ENCODE results near the gene CD99. TPM values are rescaled to one million over a fixed set of nuclear protein-coding genes. Genes with fewer than 3 reads are reported as not detected.

Gene CD99
- total and polyA plus RNA-seq, 2 experiments from 2014 or later, result 28.5 to 43.1 TPM

- TF ChIP-seq ZNF462 (CRISPR knock-in tag; IDR thresholded peaks at IDR 0.05), result no peak
Measured at GRCh38 chrX:2684256-2684655, 6.8 kb upstream of the CD99 start (continued).

GRCh38 chrX:2685886-2686285, 5.2 kb upstream of the CD99 start:
- Mint-ChIP-seq H3K9me3 (no peaks in the 10 kb centered on the region; the same call in 2 of the 3 replicates), H3K27me3 (ENCODE audit: insufficient read depth, low read depth, poor library complexity) (peaks cover 26% of the 10 kb centered on the region), H3K36me3 (ENCODE audit: low read depth) (no peaks in the 10 kb centered on the region), H3K27ac (no peak overlapping the region), H3K4me3 (no peak overlapping the region), H3K4me1 (peaks cover 8% of the 10 kb centered on the region)
- TF ChIP-seq ZNF114 (CRISPR knock-in tag; IDR thresholded peaks at IDR 0.05), result no peak
- no peak for TF ChIP-seq ZNF331 (CRISPR knock-in tag; IDR thresholded peaks at IDR 0.05; ENCODE audit: low read depth)
- TF ChIP-seq, protein P1, sequence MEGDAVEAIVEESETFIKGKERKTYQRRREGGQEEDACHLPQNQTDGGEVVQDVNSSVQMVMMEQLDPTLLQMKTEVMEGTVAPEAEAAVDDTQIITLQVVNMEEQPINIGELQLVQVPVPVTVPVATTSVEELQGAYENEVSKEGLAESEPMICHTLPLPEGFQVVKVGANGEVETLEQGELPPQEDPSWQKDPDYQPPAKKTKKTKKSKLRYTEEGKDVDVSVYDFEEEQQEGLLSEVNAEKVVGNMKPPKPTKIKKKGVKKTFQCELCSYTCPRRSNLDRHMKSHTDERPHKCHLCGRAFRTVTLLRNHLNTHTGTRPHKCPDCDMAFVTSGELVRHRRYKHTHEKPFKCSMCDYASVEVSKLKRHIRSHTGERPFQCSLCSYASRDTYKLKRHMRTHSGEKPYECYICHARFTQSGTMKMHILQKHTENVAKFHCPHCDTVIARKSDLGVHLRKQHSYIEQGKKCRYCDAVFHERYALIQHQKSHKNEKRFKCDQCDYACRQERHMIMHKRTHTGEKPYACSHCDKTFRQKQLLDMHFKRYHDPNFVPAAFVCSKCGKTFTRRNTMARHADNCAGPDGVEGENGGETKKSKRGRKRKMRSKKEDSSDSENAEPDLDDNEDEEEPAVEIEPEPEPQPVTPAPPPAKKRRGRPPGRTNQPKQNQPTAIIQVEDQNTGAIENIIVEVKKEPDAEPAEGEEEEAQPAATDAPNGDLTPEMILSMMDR (conservative IDR thresholded peaks at IDR 0.05; ENCODE audit: low read depth in 2 of 2), result no peak
- TF ChIP-seq REST (IDR thresholded peaks at IDR 0.05; ENCODE audit: unreplicated experiment), result no peak
- no peak for TF ChIP-seq POLR2AphosphoS5 (IDR thresholded peaks at IDR 0.05; ENCODE audit: low read depth)
- TF ChIP-seq JUNB (IDR thresholded peaks at IDR 0.05; ENCODE audit: unreplicated experiment), result no peak
- TF ChIP-seq NANOG (IDR thresholded peaks at IDR 0.05; ENCODE audit: borderline replicate concordance), result no peak
- no peak for TF ChIP-seq EZH2 (IDR thresholded peaks at IDR 0.05; ENCODE audit: low read depth, unreplicated experiment)
- no peak for TF ChIP-seq EZH2phosphoT487 (IDR thresholded peaks at IDR 0.05; ENCODE audit: unreplicated experiment)
- no peak for TF ChIP-seq CREB1 (CRISPR knock-in tag; IDR thresholded peaks at IDR 0.05; ENCODE audit: low read depth)
- Histone ChIP-seq H3K4me2 (no peak overlapping the region), H3K4me3 (no peak overlapping the region), H2AFZ (no peak overlapping the region), H3K27me3 (ENCODE audit: insufficient read depth) (peaks cover 32% of the 10 kb centered on the region), H3K4me1 (ENCODE audit: insufficient read depth) (no peaks in the 10 kb centered on the region), H3K79me2 (replicated peaks; ENCODE audit: insufficient read depth) (no peaks in the 10 kb centered on the region), H3F3A (replicated peaks; ENCODE audit: low read depth) (peaks cover 10% of the 10 kb centered on the region; the same call in 1 of the 2 replicates), H3K9me2 (ENCODE audit: insufficient read depth) (no peaks in the 10 kb centered on the region), H3K27ac (ENCODE audit: low read depth) (no peak overlapping the region), H3K36me3 (ENCODE audit: insufficient read depth) (no peaks in the 10 kb centered on the region), H4K20me1 (replicated peaks; ENCODE audit: insufficient read depth) (no peaks in the 10 kb centered on the region)
- DNase-seq (ENCODE audit: low spot score) (no peak), ATAC-seq (no peak)
